NCI-H2107 (cell line): ENCODE results near the gene SVOP.

ENCODE experiments used
- DNase-seq: peaks from one replicate; lab custom pipeline; 2025; lab: John Stamatoyannopoulos, UW

The SVOP gene

DNA sequence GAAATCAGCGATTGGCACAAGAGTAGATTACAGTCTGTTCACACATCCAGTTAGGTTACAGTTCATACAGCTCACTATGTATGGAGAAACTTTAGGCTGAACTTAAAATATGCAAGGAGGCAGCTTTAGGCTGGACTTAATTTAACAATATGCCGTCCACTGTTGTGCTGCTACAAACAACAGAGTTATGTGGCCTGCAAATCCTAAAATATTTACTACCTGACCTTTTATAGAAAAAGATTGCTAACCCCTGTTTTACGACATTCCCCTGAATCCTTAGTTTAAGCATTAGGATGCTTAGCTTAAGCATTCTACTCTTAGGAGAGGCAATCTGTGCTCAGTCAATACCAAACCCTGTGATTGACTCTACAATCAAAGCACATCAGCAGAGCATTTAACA, 90.1 kb downstream of the SVOP start:
- DNase-seq, result no peak

DNA sequence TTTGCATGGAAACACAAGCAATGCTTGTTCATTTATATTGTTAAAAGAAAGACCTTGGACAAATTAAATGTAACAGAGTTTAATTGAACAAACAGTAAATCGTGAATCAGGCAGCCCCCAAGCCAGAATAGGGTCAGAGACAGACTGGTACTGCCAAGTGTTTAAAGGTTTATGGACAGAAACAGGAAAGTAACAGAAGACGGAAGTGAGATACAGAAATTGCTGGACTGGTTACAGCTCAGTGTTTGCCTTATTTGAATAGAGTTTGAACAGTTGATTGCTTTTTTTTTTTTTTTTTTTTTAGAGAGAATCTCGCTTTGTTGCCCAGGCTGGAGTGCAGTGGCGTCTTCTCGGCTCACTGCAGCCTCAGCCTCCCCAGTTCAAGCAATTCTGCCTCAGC, 90.7 kb downstream of the SVOP start:
- no peak for DNase-seq

DNA sequence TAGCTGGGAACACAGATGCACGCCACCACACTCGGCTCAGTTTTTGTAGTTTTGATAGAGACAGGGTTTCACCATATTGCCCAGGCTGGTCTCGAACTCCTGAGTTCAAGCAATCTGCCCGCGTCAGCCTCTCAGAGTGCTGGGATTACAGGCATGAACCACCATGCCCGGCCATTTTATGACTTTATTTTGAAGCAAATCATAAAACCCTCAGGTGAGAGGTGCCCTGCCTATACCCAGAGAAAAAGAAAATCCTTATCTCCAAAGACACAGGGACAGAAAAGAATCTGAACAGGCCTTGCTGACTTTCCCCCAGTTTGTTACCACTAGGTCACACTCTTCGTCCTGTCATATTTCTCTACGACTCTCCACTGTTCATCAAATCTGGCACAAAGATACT, 92.2 kb downstream of the SVOP start:
- no peak for DNase-seq

DNA sequence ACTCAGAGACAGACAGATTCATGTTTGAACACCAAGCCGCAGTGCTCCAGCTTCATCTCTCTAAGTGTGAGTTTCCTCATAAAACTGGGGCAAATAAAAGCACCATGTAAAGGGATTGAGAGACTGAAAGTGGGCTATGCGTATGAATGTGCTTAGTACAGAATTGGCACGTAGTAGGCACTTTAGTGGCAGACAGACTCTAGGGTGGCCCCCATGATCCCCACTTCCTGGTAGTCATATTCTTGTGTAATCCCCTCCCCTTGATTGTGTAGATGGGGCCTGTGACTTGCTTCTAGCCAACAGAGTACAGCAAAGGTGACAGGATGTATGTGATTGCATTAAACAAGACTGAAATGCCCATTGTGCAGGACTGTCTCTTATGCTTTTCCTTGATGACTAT, 98.0 kb downstream of the SVOP start:
- DNase-seq, result no peak

DNA sequence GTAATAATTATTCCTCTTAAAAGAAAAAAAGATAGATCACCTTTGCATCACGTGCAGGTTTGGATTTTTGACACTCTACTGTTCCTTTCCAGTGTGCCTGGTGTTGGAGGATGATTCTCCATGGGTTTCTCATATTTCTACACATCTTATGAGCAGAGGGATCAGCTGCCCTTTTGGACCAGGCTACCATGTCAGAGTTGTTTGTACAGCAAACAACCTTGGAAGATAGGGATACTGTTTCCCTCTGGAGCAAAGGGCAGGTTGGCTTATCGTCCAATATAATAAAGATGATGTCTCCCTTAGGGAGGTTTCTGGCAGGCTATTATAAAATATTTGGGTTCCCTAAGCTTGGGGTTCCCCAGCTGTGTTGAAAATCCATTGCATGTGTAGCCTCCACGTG, 98.9 kb downstream of the SVOP start:
- DNase-seq, result no peak

DNA sequence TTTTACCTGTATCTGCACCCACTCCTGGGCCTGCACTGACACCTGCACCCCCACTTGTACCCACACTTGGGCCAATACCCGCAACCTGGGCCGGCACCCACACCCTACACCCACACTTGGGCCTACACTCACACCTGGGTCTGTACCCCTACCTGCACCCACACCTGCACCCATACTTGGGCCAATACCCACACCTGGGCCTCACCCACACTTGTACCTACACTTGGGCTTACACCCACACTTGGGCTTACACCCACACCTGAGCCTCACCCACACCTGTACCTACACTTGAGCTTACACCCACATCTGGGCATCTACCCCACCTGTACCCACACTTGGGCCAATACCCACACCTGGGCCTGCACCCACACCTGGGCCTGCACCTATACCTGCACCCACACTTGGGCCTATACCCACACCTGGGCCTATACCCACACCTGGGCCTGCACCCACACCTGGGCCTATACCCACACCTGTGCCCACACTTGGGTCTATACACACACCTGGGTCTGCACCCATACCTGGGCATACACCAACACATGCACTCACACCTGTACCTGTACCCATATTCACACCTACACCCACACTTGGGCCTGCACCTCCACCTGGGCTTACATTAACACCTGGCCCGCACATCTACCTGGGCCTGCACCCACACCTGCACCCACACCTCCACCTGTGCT, 101.8 kb downstream of the SVOP start:
- DNase-seq, result no peak

DNA sequence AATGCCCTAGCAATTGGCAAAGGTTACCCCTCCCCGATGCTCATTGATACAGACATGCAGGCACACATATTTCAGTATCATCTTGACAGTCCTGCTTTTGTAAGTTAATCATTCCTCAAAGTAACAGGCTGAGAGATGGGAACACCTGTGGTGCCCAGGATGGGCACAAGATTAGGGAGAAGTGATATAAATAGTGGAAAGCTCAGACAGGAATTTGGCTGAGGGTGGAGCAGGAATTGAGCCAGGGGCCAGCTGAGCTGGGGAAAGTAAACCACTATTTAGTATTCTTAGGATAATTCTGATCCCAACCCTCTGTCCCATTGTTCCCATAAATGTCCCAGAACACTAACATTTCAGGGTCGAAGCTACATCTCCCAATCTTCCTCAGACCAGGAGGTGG, 102.7 kb downstream of the SVOP start:
- DNase-seq, result no peak

DNA sequence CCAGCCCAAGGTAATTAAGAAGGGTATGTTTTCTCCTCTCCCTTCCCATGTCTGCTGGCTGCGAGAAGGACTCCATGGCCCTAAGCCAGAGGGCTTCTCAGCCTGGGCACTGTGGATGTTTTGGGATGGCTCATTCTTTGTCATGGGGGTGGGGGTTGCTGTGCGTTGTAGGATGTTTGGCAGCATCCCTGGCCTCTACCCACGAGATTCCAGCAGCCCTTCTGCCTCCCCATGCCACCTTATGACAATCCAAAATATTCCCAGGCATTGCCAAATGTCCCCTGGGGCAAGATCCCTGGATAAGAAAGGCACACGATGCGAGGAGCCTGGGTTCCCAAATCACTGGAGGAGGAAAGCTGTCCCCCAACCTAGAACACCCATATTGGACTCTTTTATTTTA, 104.5 kb downstream of the SVOP start:
- no peak for DNase-seq

DNA sequence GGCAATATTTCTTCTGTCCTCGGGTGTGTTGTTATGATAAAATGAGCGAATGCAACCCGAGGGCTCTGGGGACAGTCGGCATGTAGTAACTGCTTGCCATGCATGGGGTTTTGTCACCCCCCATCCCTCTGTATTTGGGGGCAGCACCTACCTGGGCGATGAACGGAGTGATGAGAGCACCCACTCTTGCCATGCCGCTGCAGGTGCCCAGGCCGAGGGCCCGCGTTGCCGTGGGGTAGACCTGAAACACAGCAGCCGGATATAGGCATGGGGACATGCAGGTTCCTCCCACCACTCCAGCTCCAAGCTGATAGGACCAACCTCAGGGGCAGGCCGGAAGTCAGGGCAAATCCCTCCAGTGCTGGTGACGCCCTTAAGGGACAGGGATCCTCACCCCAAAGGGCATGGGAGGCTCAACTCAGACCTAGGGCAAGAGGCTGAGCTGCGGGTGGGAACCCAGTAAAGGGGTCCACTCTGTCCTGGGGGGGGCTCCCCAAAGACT, 105.2 kb downstream of the SVOP start:
- no peak for DNase-seq

DNA sequence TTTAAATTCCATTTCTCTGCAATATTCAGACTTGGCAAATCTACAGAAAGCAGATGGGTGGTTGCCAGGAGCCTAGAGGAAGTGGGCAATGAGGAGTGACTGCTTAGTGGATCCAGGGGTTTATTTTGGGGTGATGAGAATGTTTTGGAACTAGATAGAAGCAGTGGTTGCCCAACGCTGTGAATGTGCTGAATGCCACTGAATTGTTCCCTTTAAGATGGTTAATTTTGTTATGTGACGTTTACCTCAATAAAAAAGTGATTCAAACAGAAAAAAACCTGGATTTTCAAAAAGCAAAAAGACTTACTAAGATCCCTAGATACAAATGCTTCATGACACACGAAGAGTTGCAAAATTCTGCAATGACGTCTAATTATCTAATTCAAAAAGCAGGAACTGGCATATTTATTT, 106.7 kb downstream of the SVOP start:
- DNase-seq, result no peak

DNA sequence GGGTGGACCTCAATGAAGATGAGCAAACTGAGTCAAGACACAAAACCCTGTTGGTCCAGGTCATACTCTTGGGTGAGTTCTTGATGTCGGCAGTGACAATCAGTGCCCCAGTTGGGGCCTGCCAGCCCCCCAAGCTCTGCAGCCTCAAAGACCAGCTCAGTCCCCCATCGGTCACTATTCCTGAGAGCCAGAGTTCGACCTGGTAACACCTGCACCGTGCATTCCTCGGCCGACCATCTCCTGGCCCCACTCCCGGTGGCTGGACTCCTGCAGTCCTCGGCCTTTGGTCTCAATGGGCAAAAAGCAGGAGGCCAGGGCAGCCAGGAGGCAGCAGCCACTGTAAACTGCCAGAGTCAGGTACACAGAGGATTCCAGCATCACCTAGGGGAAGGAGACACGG, 108.5 kb downstream of the SVOP start:
- no peak for DNase-seq

DNA sequence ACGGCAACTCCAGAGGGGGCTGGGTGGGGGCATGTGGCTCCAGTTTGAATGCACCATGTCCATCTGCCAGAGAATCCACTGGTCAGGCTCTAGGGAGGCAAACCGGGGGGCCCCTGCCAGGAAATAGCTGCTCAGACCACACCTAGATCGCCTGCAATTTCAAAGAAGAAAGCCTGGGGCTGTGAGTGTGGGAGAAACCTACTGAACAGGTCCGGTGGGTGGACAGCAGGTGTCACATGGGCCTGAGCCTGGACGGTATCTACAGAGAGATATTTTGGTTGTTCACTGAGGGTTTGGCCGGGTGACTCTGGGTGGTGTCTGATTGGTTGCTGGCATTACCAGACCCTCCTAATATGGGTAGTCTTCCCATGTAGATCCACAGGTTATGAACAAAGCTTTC, 109.0 kb downstream of the SVOP start:
- no peak for DNase-seq

DNA sequence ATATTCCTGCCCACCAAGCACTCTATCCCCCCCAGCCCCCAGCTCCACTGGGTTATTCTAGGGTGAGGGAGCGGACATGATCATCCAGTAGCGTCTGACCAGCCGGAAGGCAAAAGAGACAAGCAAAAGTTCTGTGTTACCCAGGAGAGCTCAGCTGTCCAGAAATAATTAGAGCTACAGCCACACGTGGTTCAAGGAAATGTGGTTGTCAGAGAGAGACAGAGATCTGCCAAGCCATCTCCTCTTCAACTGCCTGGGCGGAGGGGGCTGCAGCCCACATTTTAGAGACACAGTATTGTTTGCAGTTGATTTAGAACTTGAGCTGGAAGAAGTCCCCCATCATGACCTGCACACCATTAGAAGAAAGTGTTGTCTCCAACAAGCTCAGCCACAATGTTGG, 110.5 kb downstream of the SVOP start:
- no peak for DNase-seq

DNA sequence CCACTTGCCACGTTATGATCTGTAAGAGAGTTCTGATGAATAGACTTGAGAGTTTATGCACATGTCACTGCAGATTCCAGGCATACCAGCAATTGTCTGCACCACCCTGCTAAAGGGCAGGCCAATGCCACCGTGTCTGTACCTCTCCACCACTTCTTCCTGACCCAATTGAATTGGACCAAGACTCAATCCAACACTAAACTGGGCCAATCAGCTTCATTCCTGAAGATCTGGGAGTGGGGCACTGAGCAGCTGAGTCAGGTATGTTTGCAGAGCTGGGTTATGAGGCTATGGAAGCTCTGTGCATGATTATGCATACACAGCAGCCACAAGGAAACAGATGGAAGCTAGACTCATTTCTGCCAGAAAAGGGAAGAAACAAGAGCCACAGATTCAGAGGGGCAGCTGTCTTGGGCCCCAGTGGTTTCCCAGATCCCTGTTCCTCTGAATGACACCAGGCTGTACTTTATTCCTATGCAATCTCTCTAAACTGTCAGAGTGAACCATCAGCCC, 113.0 kb downstream of the SVOP start:
- DNase-seq, result no peak

DNA sequence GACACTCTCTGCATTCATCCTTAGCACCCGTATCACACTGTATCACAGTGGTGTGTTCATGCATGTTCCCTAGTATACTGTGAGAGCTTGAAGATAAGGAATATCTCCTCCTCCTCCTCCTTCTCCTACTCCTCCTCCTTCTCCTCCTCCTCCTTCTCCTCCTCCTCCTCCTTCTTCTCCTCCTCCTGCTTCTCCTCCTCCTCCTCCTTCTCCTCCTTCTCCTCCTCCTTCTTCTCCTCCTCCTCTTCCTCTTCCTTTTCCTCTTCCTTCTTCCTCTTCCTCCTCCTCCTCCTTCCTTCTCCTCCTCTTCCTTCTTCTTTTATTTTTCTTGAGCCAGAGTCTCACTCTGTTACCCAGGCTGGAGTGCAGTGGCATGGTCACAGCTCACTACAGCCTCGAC, 113.9 kb downstream of the SVOP start:
- no peak for DNase-seq

DNA sequence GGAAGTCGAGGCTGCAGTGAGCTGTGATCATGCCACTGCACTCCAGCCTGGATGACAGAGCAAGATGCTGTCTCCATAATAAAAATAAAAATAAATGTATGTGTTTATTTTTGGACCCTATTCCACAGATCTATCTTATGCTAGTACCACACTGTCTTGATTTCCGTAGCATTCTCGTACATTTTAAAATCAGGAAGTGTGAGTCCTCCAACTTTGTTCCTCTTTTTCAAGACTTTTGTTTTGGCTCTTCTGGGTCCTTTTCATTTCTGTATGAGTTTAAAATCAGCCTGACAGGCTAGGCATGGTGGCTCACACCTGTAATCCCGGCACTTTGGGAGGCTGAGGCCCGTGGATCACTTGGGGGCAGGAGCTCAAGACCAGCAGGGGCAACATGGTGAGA, 115.1 kb downstream of the SVOP start:
- DNase-seq, result no peak

DNA sequence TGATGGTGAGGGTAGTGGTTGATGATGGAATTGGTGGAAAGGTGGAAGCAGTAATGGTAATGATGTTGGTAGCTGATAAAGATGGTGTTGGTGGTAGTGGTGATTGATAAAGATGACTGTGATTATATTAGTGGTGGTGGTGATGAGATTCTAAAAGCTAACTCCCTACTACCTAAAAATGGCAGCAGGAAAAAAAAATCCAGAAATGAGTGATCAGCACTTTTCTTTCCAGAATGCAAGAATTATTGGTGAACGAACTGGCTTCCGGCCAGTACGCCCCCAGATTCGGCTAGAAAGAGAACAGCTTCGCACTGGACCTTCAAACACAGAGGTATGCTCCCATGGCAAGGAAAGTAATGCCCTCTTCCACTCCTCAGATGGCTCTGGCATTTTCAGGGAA, 121.7 kb downstream of the SVOP start:
- no peak for DNase-seq

DNA sequence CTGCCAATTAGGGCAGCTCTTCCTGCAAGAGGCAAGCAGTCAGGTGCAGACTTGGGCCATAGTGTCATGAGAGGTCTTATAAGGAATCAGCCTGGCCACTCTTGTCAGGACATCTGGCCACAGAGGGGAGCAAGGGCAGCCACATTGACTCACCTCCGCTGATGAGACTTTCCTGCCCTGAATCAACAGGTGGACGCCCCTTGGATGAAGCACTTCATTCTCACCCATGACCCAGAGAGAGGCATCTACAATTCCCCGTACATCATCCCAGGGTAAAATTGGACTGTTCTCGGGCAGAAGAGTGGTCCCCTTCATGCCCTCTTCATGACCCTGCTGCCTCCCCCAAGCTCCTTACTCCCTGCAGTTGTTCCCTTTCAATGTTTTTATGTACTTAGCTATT, 124.1 kb downstream of the SVOP start:
- DNase-seq, result no peak

DNA sequence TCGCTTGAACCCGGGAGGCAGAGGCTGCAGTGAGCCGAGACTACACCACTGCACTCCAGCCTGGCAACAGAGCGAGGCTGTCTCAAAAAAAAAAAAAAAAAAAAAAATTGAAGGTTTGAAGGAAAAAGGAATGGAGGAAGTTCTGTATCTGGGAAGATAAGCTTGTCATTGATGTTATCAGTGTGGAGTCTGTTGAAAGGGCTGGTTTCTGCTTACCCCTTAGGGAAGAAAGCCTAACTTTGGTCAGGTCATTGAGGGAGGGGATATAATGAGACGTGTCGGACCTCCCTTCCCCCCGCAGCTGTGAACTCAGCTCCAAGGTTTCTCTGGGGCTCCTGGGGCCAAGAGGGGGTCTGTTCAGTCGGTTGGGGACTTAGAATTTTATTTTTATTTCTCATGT, 124.5 kb downstream of the SVOP start:
- DNase-seq, result no peak

DNA sequence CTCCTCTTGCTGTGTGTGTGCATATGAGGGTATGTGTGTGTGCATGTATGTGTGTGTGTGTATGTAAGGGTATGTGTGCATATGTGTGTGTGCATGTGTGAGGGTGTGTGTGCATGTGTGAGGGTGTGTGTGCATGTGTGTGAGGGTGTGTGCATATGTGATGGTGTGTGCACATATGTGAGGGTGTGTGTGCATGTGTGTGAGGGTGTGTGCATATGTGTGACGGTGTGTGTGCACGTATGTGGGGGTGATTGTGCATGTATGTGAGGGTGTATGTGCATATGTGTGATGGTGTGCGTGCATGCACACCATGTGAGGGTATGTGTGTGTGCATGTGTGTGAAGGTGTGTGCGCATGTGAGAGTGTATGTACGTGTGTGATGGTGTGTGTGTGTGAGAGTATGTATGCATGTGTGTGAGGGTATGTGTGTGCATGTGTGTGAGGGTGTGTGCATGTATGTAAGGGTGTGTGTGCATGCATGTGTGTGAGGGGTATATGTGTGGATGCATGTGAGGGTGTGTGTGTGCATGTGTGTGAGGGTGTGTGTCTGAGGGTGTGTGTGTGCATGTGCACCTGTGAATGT, 125.6 kb downstream of the SVOP start:
- DNase-seq, result no peak

DNA sequence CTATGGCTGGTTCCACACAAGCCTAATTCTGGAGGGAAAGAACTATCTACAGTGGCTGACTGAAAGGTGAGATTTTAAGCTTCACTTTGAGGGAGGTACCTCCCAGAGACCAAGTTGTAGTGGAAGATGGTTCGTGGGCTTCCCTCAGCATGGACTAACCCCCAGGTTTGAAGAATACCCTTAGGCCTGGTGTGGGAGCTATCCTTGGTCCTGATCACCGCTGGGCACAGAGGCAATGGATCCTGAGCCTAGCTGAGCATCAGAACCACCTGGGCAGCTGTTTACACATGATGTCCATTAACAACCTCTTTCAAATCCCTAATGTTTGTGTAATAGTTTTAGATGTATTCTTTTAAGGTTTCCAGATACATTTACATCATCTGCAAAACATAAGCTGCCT, 130.7 kb downstream of the SVOP start:
- DNase-seq, result no peak

DNA sequence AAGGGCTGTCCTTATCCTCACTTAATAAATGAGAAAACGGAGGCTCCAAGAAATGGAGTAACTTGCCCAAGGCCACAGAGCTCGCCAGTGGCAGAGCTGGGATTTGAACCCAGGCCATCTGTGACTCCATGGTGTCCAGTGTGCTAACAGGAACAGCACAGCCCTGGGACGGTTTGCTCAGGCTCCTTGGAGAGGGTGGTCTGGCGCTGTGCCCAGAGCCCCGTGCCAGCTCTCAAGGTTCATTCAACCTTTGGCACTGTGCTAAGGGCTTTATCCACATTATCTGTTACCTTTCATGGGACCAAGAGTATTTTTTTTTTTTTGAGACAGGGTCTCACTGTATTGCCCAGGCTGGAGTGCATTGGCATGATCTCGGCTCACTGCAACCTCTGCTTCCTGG, 132.8 kb downstream of the SVOP start:
- no peak for DNase-seq

DNA sequence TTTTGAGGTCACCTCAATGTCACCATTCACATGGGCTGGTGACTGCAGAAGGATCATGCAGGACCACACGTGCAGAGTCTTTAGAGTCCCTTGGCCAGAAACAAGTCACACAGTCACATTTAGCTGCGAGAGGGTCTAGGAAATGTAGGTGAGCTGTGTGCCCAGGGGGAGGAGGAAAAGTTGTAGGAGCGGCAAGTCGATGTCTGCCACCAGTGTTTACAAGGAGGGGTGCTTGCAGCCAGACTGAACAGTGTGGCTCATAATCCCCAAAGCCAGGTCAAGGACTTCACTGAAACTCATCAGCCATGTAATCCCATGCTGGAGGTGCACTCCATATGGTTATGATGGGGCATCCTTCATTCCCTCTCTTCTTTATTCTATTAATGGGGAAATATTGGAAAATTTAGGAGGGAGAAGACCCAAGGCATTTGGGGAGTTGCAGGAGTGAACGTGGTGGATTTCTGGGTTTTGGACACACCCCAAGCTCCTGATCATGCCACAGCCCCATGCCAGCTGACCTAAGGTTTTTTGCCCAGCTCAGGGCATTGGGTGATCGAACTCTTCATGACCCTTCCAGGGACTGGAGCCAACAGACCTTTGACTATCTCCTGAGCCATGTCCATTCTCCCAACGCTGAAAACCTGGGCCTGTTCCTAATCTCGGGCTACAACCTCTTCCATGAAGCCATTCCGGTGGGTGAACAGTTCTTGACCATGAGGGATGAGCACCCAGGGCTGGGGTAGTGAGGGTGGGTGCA, 133.8 kb downstream of the SVOP start:
- no peak for DNase-seq
